Liver (tissue), 9 donors: Measurements from ENCODE around the gene SMOC1. TPM values are rescaled to one million over a fixed set of nuclear protein-coding genes. Genes with fewer than 3 reads are reported as not detected.

Experiments used
- DNase-seq: peaks from one replicate; pipeline ENCODE4 v3.0.0-alpha.2; 2017; ENCODE audit warnings: low spot score
- H3K27ac ChIP-seq, 2 donors: one replicate each; pipeline ENCODE4 v1.7.0; 2013; ENCODE audit warnings: inconsistent platforms in 2 of 2, low read length in 2 of 2, control low read depth in 1 of 2, low read depth in 1 of 2, mild to moderate bottlenecking in 1 of 2
- H3K27me3 ChIP-seq, 4 donors: one replicate each; pipeline versions ENCODE4 v1.6.1 to v1.7.0; 2013; ENCODE audit warnings: low read length in 3 of 4, inconsistent platforms in 1 of 4, mild to moderate bottlenecking in 1 of 4, moderate library complexity in 1 of 4; ENCODE audit not compliant: control insufficient read depth in 4 of 4, insufficient read depth in 4 of 4
- H3K36me3 ChIP-seq, 4 donors: one replicate each; pipeline versions ENCODE4 v1.6.1 to v1.7.0; 2013; ENCODE audit warnings: low read length in 3 of 4, mild to moderate bottlenecking in 3 of 4, low read depth in 1 of 4, moderate library complexity in 1 of 4; ENCODE audit not compliant: control insufficient read depth in 4 of 4, insufficient read depth in 3 of 4
- H3K4me1 ChIP-seq, 4 donors: one replicate each; pipeline versions ENCODE4 v1.6.1 to v1.7.0; 2013; ENCODE audit warnings: low read length in 3 of 4, mild to moderate bottlenecking in 3 of 4, moderate library complexity in 1 of 4; ENCODE audit not compliant: control insufficient read depth in 4 of 4, insufficient read depth in 4 of 4
- H3K4me3 ChIP-seq, 3 donors: one replicate each; pipeline versions ENCODE4 v1.6.1 to v1.7.0; 2013; ENCODE audit warnings: low read length in 3 of 3, control low read depth in 1 of 3, low read depth in 1 of 3, mild to moderate bottlenecking in 1 of 3
- H3K9ac ChIP-seq, 2 donors: one replicate each; pipeline ENCODE4 v1.7.0; 2013; ENCODE audit warnings: low read length in 2 of 2, mild to moderate bottlenecking in 2 of 2, moderate library complexity in 2 of 2, control low read depth in 1 of 2, low read depth in 1 of 2
- H3K9me3 ChIP-seq, 4 donors: one replicate each; pipeline versions ENCODE4 v1.6.1 to v1.7.0; 2013; ENCODE audit warnings: low read length in 3 of 4; ENCODE audit not compliant: control insufficient read depth in 4 of 4
- EGR1 ChIP-seq, 2 donors: IDR thresholded peaks; 2 replicates each; pipeline ENCODE4 v1.6.1; 2016 to 2018; ENCODE audit warnings: antibody characterized with exemption in 2 of 2, low read depth in 2 of 2
- FOXA1 ChIP-seq: IDR thresholded peaks from 2 replicates; pipeline ENCODE4 v1.6.1; 2016; ENCODE audit warnings: antibody characterized with exemption
- FOXA2 ChIP-seq: IDR thresholded peaks from 2 replicates; pipeline ENCODE4 v1.6.1; 2016; ENCODE audit warnings: antibody characterized with exemption
- GABPA ChIP-seq, 2 donors: IDR thresholded peaks in 1 of 2; conservative IDR thresholded peaks in 1 of 2; 2 replicates each; pipeline ENCODE4 v1.6.1; 2016; ENCODE audit warnings: antibody characterized with exemption in 2 of 2, mild to moderate bottlenecking in 1 of 2, moderate library complexity in 1 of 2
- HNF4A ChIP-seq, 2 donors: conservative IDR thresholded peaks; 2 replicates each; pipeline ENCODE4 v1.6.1; 2016; ENCODE audit warnings: antibody characterized with exemption in 2 of 2, mild to moderate bottlenecking in 2 of 2
- HNF4G ChIP-seq: IDR thresholded peaks from 2 replicates; pipeline ENCODE4 v1.6.1; 2016; ENCODE audit warnings: antibody characterized with exemption
- JUND ChIP-seq, 2 donors: IDR thresholded peaks; 2 replicates each; pipeline ENCODE4 v1.6.1; 2016; ENCODE audit warnings: antibody characterized with exemption in 2 of 2
- NR2F2 ChIP-seq: IDR thresholded peaks from 2 replicates; pipeline ENCODE4 v1.6.1; 2016; ENCODE audit warnings: antibody characterized with exemption
- RAD21 ChIP-seq, 2 donors: IDR thresholded peaks; 2 replicates each; pipeline ENCODE4 v1.6.1; 2016; ENCODE audit warnings: antibody characterized with exemption in 2 of 2, mild to moderate bottlenecking in 2 of 2
- RXRA ChIP-seq, 2 donors: IDR thresholded peaks; 2 replicates each; pipeline ENCODE4 v1.6.1; 2017 to 2018; ENCODE audit warnings: antibody characterized with exemption in 2 of 2, mild to moderate bottlenecking in 1 of 2
- SP1 ChIP-seq: IDR thresholded peaks from 2 replicates; pipeline ENCODE4 v1.6.1; 2018; ENCODE audit warnings: antibody characterized with exemption, mild to moderate bottlenecking
- TAF1 ChIP-seq: conservative IDR thresholded peaks from 2 replicates; pipeline ENCODE4 v1.6.1; 2016; ENCODE audit warnings: antibody characterized with exemption, mild to moderate bottlenecking
- YY1 ChIP-seq: IDR thresholded peaks from 2 replicates; pipeline ENCODE4 v1.6.1; 2016; ENCODE audit warnings: antibody characterized with exemption, mild to moderate bottlenecking
- WGBS: extraction: QIAGEN DNeasy Blood & Tissue Kit; methylation state at CpG from one replicate; pipeline ENCODE4 v1.1.7; 2013; 5-methylcytosine and 5-hydroxymethylcytosine counted together
- polyA plus RNA-seq, 2 donors: library from polyadenylated mRNA; stranded (reverse) in 1 of 2; unstranded in 1 of 2; fragments of 200-250 nt in 1 of 2; fragments of >200 nt in 1 of 2; fragmentation: Nextera tagmentation in 1 of 2; extraction: Ambion mirVana in 1 of 2; gene quantifications; one replicate each; pipeline versions ENCODE4 v1.2.1 to v1.2.3, GENCODE V29; 2013 to 2015
- total RNA-seq, 2 donors: library from RNA; depleted of rRNA; stranded (reverse); fragments of >200 nt; gene quantifications; one replicate each; pipeline ENCODE4 v1.2.3, GENCODE V29; 2014
- TF ChIP-seq, protein P1 (sequence below): IDR thresholded peaks from 2 replicates; pipeline ENCODE4 v1.6.1; 2016; ENCODE audit warnings: antibody characterized with exemption, mild to moderate bottlenecking
- TF ChIP-seq, protein P2 (sequence below): fragments of 150-350 bp; IDR thresholded peaks from 2 replicates; pipeline ENCODE4 v1.5.1; 2017; ENCODE audit warnings: improper control_type of control experiment, low read depth, low read length; ENCODE audit not compliant: missing input control
- TF ChIP-seq, protein P3 (sequence below): IDR thresholded peaks from 2 replicates; pipeline ENCODE4 v1.6.1; 2016; ENCODE audit warnings: antibody characterized with exemption
- TF ChIP-seq, protein P4 (sequence below): IDR thresholded peaks from 2 replicates; pipeline ENCODE4 v1.6.1; 2016; ENCODE audit warnings: antibody characterized with exemption
- TF ChIP-seq, protein P5 (sequence below): IDR thresholded peaks from 2 replicates; pipeline ENCODE4 v1.6.1; 2016; ENCODE audit warnings: antibody characterized with exemption
- donor health status: healthy.
- donor health status: healthy.
- donor health status: healthy.
- donor health status: healthy.
- donor health status: healthy.

Gene SMOC1
- total and polyA plus RNA-seq, 4 donors = 11.2 to 43.7 (median 27.4) TPM

DNA sequence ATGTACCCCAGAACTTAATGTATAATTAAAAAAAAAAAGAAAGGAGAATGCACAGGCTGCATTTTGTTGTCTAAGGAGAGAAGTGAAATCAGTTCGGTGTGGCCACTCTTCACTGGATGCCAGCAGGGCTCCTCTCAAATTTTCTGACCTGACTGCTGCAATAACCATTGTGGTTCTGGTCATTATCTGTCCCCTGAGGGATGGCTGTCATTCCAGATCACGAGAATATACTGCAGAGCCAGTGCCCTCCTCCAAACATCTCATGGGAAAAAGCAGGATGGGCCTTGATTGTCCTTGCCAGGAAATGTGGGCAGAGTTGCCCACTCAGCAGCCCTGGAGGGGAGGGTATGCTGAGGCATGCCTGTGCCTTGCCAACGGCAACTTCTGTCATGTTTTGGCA, 170.4 kb downstream of the SMOC1 start:
- Histone ChIP-seq H3K4me3 (no peak overlapping the region), H3K36me3 (no peaks in the 10 kb centered on the region), H3K9ac (no peak overlapping the region), H3K9me3 (no peaks in the 10 kb centered on the region), H3K27me3 (no peaks in the 10 kb centered on the region), H3K4me1 (peaks cover 0 to 7% (median 5%) of the 10 kb centered on the region in 4 donors), H3K27ac (no peak overlapping the region)
- 84% methylated on average over 3 of the region's 3 CpGs for WGBS
- DNase-seq = no peak
- TF ChIP-seq RAD21 (IDR thresholded peaks at IDR 0.05) = no peak
- TF ChIP-seq EGR1 (IDR thresholded peaks at IDR 0.05; ENCODE audit: low read depth in 2 of 2) = no peak
- no peak for TF ChIP-seq GABPA (IDR thresholded peaks at IDR 0.05 in 1 of 2, conservative IDR thresholded peaks at IDR 0.05 in 1 of 2)
- TF ChIP-seq SP1 = no peak
- TF ChIP-seq, protein P1, sequence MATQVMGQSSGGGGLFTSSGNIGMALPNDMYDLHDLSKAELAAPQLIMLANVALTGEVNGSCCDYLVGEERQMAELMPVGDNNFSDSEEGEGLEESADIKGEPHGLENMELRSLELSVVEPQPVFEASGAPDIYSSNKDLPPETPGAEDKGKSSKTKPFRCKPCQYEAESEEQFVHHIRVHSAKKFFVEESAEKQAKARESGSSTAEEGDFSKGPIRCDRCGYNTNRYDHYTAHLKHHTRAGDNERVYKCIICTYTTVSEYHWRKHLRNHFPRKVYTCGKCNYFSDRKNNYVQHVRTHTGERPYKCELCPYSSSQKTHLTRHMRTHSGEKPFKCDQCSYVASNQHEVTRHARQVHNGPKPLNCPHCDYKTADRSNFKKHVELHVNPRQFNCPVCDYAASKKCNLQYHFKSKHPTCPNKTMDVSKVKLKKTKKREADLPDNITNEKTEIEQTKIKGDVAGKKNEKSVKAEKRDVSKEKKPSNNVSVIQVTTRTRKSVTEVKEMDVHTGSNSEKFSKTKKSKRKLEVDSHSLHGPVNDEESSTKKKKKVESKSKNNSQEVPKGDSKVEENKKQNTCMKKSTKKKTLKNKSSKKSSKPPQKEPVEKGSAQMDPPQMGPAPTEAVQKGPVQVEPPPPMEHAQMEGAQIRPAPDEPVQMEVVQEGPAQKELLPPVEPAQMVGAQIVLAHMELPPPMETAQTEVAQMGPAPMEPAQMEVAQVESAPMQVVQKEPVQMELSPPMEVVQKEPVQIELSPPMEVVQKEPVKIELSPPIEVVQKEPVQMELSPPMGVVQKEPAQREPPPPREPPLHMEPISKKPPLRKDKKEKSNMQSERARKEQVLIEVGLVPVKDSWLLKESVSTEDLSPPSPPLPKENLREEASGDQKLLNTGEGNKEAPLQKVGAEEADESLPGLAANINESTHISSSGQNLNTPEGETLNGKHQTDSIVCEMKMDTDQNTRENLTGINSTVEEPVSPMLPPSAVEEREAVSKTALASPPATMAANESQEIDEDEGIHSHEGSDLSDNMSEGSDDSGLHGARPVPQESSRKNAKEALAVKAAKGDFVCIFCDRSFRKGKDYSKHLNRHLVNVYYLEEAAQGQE = no peak
- TF ChIP-seq, protein P2, sequence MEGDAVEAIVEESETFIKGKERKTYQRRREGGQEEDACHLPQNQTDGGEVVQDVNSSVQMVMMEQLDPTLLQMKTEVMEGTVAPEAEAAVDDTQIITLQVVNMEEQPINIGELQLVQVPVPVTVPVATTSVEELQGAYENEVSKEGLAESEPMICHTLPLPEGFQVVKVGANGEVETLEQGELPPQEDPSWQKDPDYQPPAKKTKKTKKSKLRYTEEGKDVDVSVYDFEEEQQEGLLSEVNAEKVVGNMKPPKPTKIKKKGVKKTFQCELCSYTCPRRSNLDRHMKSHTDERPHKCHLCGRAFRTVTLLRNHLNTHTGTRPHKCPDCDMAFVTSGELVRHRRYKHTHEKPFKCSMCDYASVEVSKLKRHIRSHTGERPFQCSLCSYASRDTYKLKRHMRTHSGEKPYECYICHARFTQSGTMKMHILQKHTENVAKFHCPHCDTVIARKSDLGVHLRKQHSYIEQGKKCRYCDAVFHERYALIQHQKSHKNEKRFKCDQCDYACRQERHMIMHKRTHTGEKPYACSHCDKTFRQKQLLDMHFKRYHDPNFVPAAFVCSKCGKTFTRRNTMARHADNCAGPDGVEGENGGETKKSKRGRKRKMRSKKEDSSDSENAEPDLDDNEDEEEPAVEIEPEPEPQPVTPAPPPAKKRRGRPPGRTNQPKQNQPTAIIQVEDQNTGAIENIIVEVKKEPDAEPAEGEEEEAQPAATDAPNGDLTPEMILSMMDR = no peak
- no peak for TF ChIP-seq JUND (IDR thresholded peaks at IDR 0.05)
- no peak for TF ChIP-seq HNF4G
- no peak for TF ChIP-seq NR2F2

DNA sequence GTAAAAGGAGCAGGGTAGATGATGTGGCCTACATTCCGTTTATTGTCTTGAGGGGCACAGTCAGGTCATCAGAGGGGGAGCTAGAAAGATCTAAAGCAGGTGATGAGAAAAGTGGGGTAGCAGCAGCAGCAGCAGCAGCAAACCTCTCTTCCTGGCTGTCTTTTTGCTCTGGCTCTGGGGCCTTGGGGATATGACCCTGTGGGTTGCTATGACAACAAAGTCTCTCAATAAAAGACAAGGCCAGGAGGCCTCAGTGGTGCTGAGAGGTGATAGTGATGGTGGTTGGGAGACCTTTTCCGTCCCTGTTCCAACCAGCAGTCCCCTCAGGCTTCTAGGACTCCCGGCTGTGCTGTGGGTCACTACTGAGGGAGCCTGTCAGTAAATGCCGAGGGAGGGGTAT, 170.9 kb downstream of the SMOC1 start:
- TF ChIP-seq JUND (IDR thresholded peaks at IDR 0.05) = no peak
- TF ChIP-seq RAD21 (IDR thresholded peaks at IDR 0.05) = no peak
- TF ChIP-seq TAF1 = no peak
- TF ChIP-seq HNF4G = no peak
- no peak for TF ChIP-seq FOXA2
- TF ChIP-seq FOXA1 = no peak
- no peak for TF ChIP-seq NR2F2
- TF ChIP-seq, protein P1 = no peak
- TF ChIP-seq, protein P2 = no peak
- no peak for TF ChIP-seq GABPA (IDR thresholded peaks at IDR 0.05 in 1 of 2, conservative IDR thresholded peaks at IDR 0.05 in 1 of 2)
- TF ChIP-seq EGR1 (IDR thresholded peaks at IDR 0.05; ENCODE audit: low read depth in 2 of 2) = no peak
- TF ChIP-seq YY1 = no peak
- TF ChIP-seq SP1 = no peak
- TF ChIP-seq, protein P3, sequence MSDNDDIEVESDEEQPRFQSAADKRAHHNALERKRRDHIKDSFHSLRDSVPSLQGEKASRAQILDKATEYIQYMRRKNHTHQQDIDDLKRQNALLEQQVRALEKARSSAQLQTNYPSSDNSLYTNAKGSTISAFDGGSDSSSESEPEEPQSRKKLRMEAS = no peak
- TF ChIP-seq, protein P4, sequence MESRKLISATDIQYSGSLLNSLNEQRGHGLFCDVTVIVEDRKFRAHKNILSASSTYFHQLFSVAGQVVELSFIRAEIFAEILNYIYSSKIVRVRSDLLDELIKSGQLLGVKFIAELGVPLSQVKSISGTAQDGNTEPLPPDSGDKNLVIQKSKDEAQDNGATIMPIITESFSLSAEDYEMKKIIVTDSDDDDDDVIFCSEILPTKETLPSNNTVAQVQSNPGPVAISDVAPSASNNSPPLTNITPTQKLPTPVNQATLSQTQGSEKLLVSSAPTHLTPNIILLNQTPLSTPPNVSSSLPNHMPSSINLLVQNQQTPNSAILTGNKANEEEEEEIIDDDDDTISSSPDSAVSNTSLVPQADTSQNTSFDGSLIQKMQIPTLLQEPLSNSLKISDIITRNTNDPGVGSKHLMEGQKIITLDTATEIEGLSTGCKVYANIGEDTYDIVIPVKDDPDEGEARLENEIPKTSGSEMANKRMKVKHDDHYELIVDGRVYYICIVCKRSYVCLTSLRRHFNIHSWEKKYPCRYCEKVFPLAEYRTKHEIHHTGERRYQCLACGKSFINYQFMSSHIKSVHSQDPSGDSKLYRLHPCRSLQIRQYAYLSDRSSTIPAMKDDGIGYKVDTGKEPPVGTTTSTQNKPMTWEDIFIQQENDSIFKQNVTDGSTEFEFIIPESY = no peak
- TF ChIP-seq, protein P5, sequence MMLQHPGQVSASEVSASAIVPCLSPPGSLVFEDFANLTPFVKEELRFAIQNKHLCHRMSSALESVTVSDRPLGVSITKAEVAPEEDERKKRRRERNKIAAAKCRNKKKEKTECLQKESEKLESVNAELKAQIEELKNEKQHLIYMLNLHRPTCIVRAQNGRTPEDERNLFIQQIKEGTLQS = no peak
- no peak for TF ChIP-seq RXRA (IDR thresholded peaks at IDR 0.05)
- TF ChIP-seq HNF4A (conservative IDR thresholded peaks at IDR 0.05) = no peak
- Histone ChIP-seq H3K4me1 (peaks cover 0 to 7% (median 5%) of the 10 kb centered on the region in 4 donors), H3K27ac (no peak overlapping the region), H3K9ac (no peak overlapping the region), H3K4me3 (no peak overlapping the region), H3K9me3 (no peaks in the 10 kb centered on the region), H3K36me3 (no peaks in the 10 kb centered on the region), H3K27me3 (no peaks in the 10 kb centered on the region)
- no peak for DNase-seq
- 88% methylated on average over 4 of the region's 4 CpGs for WGBS
